ENCODE data around the gene SCARF2. TPM values are rescaled to one million over a fixed set of nuclear protein-coding genes. Genes with fewer than 3 reads are reported as not detected.

The SCARF2 gene
- total and polyA plus RNA-seq, 2 of the 13 experiments (the other 11 are each of a cell fraction or from before 2014, with no cell fraction given), result 3.3 to 6.2 TPM

DNA sequence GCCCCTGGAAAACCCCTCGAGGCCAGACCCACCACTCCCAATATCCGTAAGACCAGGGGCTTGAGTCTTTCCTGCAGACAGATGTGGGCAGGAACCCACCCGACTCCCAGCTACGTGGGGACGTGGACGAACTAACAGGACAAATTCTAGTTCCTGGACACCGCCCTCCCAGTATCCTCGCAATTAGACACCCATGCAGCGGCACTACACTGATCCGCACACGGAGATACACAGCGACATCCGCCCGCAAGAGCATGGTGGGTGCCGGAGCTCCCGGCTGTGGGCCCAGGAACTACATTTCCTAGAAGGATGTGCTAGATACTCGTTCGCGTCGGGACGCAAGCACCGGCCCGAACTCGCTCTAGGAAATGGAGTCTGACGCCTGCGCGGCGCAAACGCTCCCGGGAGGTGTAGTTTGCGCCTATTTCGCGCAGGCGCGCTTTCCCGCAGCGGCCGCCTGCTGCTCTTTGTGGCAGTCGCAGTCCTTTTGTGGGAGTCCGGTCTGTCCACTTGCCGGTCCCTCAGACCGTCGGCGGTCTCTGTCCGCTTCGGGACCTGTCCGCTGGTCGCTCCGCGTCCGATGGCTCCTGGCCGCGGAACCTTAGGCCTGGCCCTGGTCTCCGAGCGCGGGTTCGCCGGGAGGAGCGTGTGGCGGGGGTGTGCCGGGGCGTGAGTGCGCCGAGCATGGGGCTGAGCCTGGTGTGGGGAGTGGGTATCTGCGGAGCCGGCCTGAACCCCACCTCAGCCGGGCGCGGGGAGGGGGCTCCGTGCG, 43.7 kb downstream of the SCARF2 start, which contains the start of gene ZNF74 (continued):
- TF ChIP-seq ZNF687 (CRISPR knock-in tag; IDR thresholded peaks at IDR 0.05) (peak; percentile 93), ARID2 (CRISPR knock-in tag; IDR thresholded peaks at IDR 0.05; ENCODE audit: borderline replicate concordance) (0 out of 2 replicates have a peak, but pooled peaks have one; percentile 33), ZNF7 (CRISPR knock-in tag; IDR thresholded peaks at IDR 0.05) (no peak), CSRNP1 (CRISPR knock-in tag; IDR thresholded peaks at IDR 0.05) (no peak), ZFP36L2 (CRISPR knock-in tag; IDR thresholded peaks at IDR 0.05) (peak; percentile 59; the same call in 1 of the 2 replicates), KAT8 (CRISPR knock-in tag; IDR thresholded peaks at IDR 0.05) (peak; percentile 76), ETV5 (CRISPR knock-in tag; IDR thresholded peaks at IDR 0.05; ENCODE audit: borderline replicate concordance) (peak; percentile 40; the same call in 1 of the 2 replicates), PAF1 (CRISPR knock-in tag; IDR thresholded peaks at IDR 0.05) (no peak)
- TF ChIP-seq, protein P1, sequence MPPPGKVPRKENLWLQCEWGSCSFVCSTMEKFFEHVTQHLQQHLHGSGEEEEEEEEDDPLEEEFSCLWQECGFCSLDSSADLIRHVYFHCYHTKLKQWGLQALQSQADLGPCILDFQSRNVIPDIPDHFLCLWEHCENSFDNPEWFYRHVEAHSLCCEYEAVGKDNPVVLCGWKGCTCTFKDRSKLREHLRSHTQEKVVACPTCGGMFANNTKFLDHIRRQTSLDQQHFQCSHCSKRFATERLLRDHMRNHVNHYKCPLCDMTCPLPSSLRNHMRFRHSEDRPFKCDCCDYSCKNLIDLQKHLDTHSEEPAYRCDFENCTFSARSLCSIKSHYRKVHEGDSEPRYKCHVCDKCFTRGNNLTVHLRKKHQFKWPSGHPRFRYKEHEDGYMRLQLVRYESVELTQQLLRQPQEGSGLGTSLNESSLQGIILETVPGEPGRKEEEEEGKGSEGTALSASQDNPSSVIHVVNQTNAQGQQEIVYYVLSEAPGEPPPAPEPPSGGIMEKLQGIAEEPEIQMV (CRISPR knock-in tag; IDR thresholded peaks at IDR 0.05; ENCODE audit: low read depth), result no peak; the same call in 1 of the 2 replicates
- TF ChIP-seq, protein P2, sequence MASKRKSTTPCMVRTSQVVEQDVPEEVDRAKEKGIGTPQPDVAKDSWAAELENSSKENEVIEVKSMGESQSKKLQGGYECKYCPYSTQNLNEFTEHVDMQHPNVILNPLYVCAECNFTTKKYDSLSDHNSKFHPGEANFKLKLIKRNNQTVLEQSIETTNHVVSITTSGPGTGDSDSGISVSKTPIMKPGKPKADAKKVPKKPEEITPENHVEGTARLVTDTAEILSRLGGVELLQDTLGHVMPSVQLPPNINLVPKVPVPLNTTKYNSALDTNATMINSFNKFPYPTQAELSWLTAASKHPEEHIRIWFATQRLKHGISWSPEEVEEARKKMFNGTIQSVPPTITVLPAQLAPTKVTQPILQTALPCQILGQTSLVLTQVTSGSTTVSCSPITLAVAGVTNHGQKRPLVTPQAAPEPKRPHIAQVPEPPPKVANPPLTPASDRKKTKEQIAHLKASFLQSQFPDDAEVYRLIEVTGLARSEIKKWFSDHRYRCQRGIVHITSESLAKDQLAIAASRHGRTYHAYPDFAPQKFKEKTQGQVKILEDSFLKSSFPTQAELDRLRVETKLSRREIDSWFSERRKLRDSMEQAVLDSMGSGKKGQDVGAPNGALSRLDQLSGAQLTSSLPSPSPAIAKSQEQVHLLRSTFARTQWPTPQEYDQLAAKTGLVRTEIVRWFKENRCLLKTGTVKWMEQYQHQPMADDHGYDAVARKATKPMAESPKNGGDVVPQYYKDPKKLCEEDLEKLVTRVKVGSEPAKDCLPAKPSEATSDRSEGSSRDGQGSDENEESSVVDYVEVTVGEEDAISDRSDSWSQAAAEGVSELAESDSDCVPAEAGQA (IDR thresholded peaks at IDR 0.05; ENCODE audit: low read depth), result no peak
- TF ChIP-seq, protein P2 (CRISPR knock-in tag; IDR thresholded peaks at IDR 0.05; ENCODE audit: borderline replicate concordance), result 0 out of 2 replicates have a peak, but pooled peaks have one; percentile 66
- TF ChIP-seq, protein P3, sequence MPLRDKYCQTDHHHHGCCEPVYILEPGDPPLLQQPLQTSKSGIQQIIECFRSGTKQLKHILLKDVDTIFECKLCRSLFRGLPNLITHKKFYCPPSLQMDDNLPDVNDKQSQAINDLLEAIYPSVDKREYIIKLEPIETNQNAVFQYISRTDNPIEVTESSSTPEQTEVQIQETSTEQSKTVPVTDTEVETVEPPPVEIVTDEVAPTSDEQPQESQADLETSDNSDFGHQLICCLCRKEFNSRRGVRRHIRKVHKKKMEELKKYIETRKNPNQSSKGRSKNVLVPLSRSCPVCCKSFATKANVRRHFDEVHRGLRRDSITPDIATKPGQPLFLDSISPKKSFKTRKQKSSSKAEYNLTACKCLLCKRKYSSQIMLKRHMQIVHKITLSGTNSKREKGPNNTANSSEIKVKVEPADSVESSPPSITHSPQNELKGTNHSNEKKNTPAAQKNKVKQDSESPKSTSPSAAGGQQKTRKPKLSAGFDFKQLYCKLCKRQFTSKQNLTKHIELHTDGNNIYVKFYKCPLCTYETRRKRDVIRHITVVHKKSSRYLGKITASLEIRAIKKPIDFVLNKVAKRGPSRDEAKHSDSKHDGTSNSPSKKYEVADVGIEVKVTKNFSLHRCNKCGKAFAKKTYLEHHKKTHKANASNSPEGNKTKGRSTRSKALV (CRISPR knock-in tag; IDR thresholded peaks at IDR 0.05), result no peak; the same call in 1 of the 2 replicates

Measured in HepG2 (cell line).